ENCODE measurements around the gene OGFOD1. TPM values are rescaled to one million over a fixed set of nuclear protein-coding genes. Genes with fewer than 3 reads are reported as not detected.
A peak's percentile ranks its signal among the peaks of the same experiment; 100 is the strongest.

The OGFOD1 gene
- 35.1 and 78.7 TPM in 2 replicates for total RNA-seq (2014; rRNA removed; shearing (Covaris generic))
- total RNA-seq (2022) = 45.3 and 56.8 TPM in 2 replicates
- percentile 81 among the genes with signal in this experiment for Bru-seq, nascent RNA
- percentile 75 among the genes with signal in this experiment for BruChase-seq, experiment 1, labeled RNA remaining after a 6-hour chase
- BruChase-seq, experiment 2, labeled RNA remaining after a 2-hour chase = percentile 86 among the genes with signal in this experiment
- long read RNA-seq, full-length matches to known transcripts = 82 of 112 reads
- long read RNA-seq, partial matches to known transcripts = 19 of 112 reads
- long read RNA-seq, other reads (novel, unspliced or antisense) = 11 of 112 reads

DNA sequence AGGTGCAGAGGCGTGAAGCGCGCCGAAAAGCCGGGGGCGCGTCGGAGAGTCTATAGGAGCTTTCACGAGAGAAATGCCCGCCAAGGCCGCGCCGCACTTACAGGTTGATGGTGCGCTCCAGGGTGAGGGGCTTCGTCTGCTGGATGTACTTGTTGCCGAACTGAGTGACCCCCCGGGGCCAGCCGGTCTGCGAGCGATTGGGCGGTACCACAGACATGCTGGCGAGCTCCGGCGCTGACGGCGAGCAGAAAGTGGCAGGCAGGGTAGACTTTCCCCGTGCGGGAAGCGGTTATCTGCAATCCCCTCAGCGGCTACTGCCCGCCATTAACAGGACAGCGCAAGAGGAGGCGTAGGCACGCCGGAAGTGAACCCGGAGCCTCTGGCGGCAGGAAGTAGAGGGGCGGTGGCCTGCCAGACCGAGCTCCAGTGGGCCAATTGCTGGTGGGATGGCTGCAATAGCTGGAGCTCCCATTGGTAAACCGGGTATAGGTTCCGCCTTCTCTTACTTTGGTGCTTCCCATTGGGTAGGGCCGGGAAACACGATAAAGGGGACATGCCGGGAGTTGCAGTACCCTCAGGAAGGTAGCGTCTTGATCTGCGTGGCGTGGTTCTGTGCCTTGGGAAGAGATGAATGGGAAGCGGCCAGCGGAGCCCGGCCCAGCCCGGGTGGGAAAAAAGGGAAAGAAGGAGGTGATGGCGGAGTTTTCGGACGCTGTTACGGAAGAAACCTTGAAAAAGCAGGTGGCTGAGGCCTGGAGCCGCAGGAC lies at the start of gene OGFOD1, which contains the start of gene NUDT21:
Gene OGFOD1 (plus strand): TSS at position 569 of the 767 bp plus-strand sequence. CDS start 59 bp downstream, at position 628.
Gene NUDT21 (minus strand): TSS at position 347 of the 767 bp plus-strand sequence. CDS start 130 bp downstream, at position 217.
- Histone ChIP-seq H4K20me1 (ENCODE audit: insufficient read depth, low read length) (peaks cover 54% of the 10 kb centered on the region), H3K4me2 (ENCODE audit: low read length) (peak within 1 kb of the TSS; percentile 95), H2AFZ (ENCODE audit: low read length) (peak within 1 kb of the TSS; percentile 51), H3K9me2 (ENCODE audit: insufficient read depth, low read length) (no peaks in the 10 kb centered on the region), H3K79me2 (ENCODE audit: insufficient read depth, low read depth, low read length) (peaks cover 72% of the 10 kb centered on the region), H3K36me3 (ENCODE audit: insufficient read depth, low read length) (peaks cover 64% of the 10 kb centered on the region), H3K9me3 (ENCODE audit: low read length) (no peaks in the 10 kb centered on the region), H3K4me3 (ENCODE audit: low read depth, low read length, poor library complexity, severe bottlenecking) (peak within 1 kb of the TSS; percentile 89), H3K4me1 (ENCODE audit: insufficient read depth, low read length, poor library complexity, severe bottlenecking) (peaks cover 28% of the 10 kb centered on the region), H3K27ac (ENCODE audit: low read depth, low read length, poor library complexity, severe bottlenecking) (peak within 1 kb of the TSS; percentile 78)
- peak; percentile 97 for DNase-seq (ENCODE audit: low spot score)
- intact Hi-C loops (cut with micrococcal nuclease; ENCODE audit: unreplicated experiment) = loop anchor here (2.0 kb wide), 1 partner anchor 26 kb away; the partner anchor contains the start of gene AMFR
- CTCF ChIA-PET (ENCODE audit: unreplicated experiment) = interaction anchor here (0.6 kb wide), 1 partner anchor 321 kb away, joined by 3 read pairs; no protein-coding TSS in a partner anchor
- POLR2A ChIA-PET = interaction anchor here (0.5 to 1.4 kb wide), 13 partner anchors 9 to 268 kb away, joined by 3 to 9 read pairs (median 3); no protein-coding TSS in a partner anchor
- no TSS peak for BruUV-seq (replicated peaks)
- TF ChIP-seq EZH2phosphoT487 (IDR thresholded peaks at IDR 0.05; ENCODE audit: borderline replicate concordance, low read depth, low read length) = no peak
- TF ChIP-seq CTCF (conservative IDR thresholded peaks at IDR 0.05; ENCODE audit: low read length) = no peak

GRCh38 chr16:56405977-56406672 lies 45.2 kb upstream of the OGFOD1 start:
- DNase-seq (ENCODE audit: low spot score) = no peak

More at GRCh38 chr16:56405977-56406672, 45.2 kb upstream of the OGFOD1 start:
- Histone ChIP-seq H3K9me3 (ENCODE audit: low read length) (no peaks in the 10 kb centered on the region), H3K79me2 (ENCODE audit: insufficient read depth, low read depth, low read length) (no peaks in the 10 kb centered on the region), H3K36me3 (ENCODE audit: insufficient read depth, low read length) (peaks cover 87% of the 10 kb centered on the region), H3K4me2 (ENCODE audit: low read length) (no peak overlapping the region), H3K4me3 (ENCODE audit: low read depth, low read length, poor library complexity, severe bottlenecking) (no peak overlapping the region), H2AFZ (ENCODE audit: low read length) (no peak overlapping the region), H3K27ac (ENCODE audit: low read depth, low read length, poor library complexity, severe bottlenecking) (no peak overlapping the region), H3K4me1 (ENCODE audit: insufficient read depth, low read length, poor library complexity, severe bottlenecking) (no peaks in the 10 kb centered on the region), H4K20me1 (ENCODE audit: insufficient read depth, low read length) (no peaks in the 10 kb centered on the region), H3K9me2 (ENCODE audit: insufficient read depth, low read length) (no peaks in the 10 kb centered on the region)
- intact Hi-C loops (cut with micrococcal nuclease; ENCODE audit: unreplicated experiment) = no loop called here
- ChIA-PET POLR2A (no interaction called here), CTCF (ENCODE audit: unreplicated experiment) (no interaction called here)
- no TSS peak for BruUV-seq (replicated peaks)
- no peak for TF ChIP-seq EZH2phosphoT487 (IDR thresholded peaks at IDR 0.05; ENCODE audit: borderline replicate concordance, low read depth, low read length)
- TF ChIP-seq CTCF (conservative IDR thresholded peaks at IDR 0.05; ENCODE audit: low read length) = no peak

Data from OCI-LY7 (cell line).